Measurements from ENCODE around the gene TPRKB.
"Not testable (repeated sequence)": the region's sequence is repeated elsewhere in the genome, so short reads cannot be mapped to it uniquely, and the experiment has no call there.

TPRKB gene

DNA sequence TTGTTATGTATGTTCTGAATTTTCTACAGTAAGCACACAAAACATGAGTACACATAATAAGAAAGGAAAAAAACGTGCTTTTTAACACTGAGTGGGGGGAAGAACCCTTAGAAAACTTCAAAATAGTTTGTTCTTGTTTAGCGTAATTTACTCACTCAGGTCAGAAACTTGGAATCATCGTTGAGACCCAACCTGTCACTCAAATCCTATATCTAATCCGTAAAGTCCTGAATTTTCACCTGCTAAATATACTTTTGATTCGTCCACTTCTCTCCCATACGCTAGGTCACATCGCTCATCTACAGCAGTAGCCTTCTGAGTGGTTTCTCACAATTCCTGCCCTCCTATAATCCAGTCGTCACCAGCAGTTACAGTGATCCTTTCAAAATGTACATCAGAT lies 767 bp downstream of the TPRKB start:
- DNase-seq: no peak

DNA sequence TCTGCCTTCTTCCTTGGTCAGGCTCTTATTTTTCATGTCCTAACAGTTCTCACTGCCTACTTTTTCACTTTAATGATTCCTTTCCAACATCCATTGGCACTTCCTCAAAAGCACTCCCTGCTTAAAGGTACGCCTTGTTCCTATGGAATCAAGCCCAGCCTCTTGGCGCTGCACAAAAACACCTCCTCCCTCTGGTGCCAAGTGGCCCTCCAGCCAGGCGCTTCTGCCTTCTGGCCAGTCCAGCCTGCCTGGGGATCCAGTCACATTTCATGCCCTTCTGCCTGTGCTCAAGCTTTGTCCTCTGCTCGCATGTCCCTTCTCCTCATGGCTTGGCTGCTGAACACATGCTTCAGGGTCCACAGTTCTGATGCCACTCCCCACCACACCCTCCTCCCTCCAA lies 6.3 kb downstream of the TPRKB start:
- DNase-seq: no peak

DNA sequence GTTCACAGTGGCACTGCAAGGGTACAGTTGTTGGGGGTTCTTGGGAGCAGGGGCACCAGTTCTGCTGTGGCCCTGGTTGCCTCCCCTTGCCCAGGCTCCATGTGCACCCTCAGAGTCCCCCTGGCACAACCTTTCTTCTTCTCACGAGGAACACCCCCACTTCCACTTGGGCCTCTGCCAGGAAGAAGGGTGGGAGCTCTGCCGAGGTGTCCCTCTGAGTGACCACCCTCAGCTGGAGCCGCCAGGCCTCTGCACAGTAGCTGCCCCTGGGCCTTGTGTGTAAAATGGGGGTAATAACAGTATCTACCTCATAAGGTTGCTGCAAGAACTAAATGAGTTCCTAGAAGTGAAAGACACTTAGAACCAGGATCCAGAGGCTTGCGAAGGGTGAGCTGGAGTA lies 8.4 kb downstream of the TPRKB start:
- no peak for DNase-seq

DNA sequence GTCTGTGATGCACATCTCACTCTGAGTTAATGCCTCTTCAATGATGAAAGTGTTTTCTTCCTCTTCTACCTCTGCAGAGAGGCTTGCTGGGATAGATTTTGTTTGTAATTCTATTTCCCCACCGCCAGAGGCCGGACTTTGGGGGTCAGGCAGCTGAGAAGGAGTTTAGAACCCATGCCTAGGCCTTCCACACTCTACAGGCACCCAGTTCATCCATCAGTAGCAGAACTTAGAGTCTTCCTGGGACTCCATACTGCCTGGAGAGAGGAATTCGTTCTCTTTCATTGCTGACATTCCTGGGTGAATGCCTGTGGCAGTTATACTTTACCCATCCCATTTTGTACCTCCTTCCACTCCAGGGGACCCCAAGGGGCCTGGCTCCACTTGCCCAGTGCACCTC lies 9.1 kb downstream of the TPRKB start:
- DNase-seq: no peak

DNA sequence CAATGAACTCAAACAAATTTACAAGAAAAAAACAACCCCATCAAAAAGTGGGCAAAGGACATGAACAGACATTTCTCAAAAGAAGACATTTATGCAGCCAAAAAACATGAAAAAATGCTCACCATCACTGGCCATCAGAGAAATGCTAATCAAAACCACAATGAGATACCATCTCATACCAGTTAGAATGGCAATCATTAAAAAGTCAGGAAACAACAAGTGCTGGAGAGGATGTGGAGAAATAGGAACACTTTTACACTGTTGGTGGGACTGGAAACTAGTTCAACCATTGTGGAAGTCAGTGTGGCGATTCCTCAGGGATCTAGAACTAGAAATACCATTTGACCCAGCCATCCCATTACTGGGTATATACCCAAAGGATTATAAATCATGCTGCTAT lies 10.5 kb downstream of the TPRKB start:
- DNase-seq: not testable (repeated sequence)

DNA sequence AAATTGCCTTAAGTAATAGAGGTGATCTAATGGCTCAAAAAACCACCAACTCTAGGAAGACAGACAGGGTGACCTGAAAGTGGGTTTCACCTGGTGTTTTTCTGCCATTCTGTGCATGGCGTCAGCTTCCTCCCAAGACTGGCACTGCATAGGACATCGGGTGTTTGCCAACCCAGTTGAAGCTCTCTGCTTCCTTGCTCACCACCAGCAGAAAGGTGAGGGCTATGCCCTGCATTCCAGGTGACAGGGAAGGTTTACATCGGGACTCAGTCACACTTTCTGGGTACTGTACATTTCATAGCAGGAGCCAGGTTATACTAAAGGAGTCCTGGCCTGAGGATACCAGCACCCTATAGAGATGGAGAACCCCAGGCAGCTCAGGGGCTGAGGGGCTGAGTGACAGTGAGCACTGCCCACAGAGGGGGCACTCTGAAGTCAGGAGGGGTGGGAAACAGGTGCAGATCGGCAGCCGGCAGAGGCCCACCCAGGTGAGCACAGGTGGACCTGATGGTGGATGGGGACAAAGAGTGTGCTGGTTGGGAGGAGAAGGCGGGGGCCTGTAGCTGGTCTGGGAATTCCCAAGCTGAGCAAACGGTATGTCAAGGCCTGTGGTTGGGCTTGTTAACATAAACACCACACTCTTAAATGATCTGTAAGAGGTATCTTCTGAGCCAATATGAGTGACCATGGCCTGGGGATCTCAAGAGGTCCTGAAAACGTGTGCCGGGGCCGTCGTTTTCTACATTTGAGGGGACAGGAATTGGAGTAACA lies 18.1 kb downstream of the TPRKB start:
- no peak for DNase-seq

DNA sequence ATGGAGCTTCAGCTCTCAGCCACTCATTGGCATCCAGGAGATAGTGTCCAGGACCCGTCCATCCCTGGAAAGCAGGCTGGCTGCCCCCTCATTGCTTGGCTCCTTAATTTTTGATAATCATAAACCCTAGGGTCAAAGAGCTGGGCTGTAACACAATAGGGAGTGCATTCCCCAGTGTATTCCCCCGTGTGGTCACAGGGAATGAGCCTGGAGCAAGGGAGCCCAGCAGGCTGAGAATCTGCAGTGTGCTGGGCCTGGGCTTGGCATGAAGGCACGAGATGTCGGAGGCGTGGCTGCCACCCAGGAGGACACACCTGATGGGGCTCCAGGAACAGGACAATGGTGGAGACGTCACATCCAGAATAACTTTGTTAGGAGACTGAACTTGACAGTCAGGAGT lies 18.7 kb downstream of the TPRKB start:
- no peak for DNase-seq

DNA sequence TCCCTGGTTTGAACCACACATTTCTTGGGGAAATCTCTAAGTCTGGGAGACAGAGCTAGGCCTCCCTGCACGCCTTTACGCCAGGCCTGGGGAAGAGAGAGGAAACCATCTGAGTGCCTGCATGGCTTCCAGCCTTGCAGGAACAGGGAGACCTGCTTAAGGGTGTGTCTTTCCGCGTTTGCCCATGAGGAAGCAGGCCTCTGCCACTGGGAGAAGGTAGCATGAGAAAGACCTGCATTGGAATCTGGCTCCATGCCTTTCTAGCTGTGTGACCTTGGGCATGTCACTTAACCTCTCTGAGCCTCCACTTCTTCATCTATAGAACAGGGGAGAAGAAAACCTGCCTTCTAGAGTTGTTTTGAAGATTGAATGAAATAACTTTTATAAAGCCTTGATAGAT lies 19.4 kb downstream of the TPRKB start:
- not testable (repeated sequence) for DNase-seq

DNA sequence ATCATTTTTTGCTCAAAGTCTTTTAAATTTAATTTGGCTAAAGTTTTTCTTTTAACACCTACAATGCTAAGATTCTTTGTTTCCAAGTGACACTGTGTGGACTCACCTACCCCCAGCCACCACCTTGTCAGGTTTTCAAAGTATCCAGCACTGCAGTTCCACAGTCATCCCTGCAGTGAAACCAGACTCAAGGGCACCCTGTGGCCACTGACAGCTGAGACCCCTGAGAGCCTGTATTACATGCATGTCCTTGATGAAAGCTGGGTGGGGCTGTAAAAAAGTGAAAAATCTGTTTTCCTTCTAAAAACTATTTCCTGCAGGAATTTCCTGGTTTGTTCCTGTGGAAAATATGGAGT lies 19.9 kb downstream of the TPRKB start:
- DNase-seq: no peak

DNA sequence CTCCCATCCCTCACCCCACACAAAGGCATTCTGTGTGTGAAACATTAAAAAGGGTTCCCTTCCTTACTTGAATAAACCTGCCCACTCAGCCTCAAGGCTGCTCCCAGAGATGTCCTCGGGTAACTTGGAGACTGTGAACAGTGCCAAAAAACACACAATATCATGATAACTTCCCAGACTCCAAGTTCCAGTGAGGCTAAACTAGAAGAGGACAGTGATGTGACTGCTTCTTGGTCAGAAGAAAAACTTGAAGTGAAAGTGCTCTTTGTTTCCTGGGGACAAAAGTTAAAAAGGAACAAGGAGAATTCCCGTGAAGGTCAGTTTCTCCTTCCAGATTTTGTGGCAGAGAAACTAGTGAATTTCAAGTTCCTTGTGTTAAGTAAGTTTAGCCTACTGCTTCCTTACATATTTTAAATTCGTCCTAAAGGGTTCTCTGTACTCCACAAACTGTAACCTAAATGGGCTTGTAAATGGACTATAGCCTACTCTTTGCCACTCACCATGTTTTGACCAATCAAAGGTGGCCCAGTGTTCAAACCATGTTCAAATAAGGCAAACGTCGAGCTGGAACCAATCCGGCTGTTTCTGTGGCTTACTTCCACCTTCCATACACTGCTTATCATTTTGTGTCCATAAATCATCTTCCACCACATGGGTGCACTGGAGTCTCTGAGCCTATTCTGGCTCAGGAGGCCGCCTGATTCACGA lies 20.4 kb downstream of the TPRKB start:
- no peak for DNase-seq

DNA sequence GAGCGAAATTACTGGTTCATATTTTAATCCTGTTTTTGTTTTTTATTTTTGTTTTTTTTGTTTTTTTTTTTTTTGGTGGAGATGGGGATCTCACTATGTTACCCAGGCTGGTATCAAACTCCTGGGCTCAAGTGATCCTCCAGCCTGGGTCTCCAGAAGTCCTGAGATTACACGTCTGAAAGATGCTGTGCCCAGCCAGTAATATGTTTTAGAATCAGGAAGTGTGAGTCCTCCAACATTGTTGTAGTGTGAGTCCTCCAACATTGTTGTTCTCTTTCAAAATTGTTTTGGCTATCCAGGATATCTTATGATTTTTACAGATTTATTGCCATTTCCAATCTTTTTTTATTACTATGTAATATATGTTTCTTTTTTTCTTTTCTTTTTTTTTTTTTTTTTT lies 23.1 kb downstream of the TPRKB start:
- no peak for DNase-seq

DNA sequence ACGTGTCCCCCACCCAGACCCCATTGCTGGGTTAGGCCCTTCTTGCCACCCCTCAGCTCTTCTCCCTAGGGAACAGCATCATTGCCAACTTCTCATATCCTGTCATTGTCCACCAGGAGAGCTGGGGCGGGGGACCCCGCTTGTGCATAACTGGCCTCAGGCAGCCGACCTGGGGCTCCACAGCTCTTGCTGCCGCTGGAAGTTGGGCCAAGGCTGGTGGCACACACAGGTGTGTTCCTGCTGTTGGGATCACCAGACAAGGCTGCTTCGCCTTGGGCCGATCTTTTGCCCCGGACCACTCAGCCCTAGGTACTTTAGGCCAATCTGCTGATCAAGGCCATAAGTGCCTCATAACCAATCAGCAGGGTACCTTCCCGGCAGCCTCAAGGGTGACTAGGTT lies 28.6 kb downstream of the TPRKB start:
- no peak for DNase-seq

DNA sequence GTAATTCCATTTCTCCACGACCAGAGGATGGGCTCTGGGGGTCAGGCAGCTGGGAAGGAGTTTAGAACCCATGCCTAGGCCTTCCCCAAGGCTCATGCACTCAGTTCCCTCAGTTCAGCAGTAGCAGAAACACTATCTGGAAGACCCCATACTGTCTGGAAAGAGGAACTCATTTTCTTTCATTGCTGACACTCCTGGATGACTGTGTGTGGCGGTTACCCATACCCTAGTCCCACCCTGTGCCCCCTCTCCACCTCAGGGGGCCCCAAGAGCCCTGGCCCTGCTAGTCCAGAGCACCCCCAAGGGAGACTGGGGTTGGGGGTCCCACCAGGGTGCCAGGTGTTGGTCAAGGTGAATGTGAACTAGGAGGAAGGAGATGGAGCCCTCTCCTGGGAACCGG lies 29.5 kb downstream of the TPRKB start:
- no peak for DNase-seq

DNA sequence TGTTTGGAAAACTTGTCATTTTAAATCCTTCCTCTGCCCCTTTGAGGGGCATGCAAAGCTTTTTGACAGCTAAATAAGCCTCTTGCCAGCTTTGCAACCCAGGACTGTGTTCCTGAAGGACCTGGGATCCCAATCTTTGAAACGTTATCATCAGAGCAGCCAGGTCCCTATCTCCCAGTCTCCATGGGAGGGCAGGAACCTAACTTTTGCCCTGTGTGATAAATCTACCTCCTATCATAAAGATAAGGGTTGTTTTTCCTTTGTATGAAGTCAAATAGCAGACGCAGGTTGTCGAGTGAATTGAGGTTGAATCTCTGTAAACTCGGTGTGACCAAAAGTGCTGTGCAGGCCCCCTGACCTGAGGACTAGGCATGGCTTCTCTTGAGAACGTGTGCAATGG lies 30.1 kb downstream of the TPRKB start:
- no peak for DNase-seq

DNA sequence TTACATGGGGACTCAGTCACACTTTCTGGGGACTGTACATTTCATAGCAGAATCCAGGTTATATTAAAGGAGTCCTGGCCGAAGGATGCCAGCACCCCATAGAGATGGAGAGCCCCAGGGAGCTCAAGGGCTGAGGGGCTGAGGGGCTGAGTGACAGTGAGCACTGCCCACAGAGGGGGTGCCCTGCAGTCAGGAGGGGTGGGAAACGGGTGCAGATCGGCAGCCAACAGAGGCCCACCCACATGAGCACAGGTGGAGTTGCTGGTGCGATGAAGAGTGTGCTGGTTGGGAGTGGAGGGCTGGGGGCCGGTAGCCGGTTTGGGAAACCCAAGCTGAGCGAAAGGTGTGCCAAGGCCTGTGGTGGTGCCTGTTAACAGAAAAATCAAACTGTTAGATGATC lies 32.1 kb downstream of the TPRKB start:
- DNase-seq: no peak

DNA sequence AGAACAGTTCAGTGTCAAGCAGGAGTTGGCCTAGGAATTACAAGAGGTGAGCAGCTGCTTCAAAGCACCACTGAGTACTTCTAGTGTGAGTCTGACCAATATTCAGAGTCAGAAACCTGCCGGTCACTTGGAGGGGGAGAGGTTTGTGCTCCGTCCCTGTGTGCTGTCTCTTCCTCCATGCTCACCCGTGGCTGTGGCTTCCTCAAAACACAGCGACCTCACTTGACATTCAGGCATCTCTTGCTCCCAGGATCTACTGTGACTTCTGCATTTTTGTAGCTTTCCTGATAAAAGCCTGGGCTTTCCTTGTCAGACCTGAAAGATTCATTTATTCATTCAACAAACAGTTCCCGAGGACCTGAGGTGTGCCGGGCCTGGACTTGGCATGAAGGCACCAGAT lies 32.9 kb downstream of the TPRKB start:
- DNase-seq: no peak

DNA sequence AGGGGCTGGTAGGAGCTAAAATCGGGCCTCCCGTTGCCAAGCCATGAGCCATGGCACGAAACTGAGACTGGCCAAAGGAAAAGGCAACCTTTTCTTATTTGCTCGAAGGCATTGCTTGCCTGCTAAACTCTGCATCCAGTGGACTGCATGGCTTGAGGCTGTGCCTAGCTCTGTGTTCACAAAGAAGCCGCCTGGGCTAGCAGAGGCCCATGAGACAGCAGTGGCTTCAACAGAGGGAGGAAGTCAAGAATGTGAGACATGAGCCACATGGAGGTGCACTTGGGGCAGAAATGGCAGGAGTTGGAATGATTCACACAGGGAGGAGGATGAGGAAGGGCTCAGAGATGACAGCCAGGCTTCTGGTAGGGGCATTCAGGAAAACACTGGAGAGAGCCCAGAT lies 33.5 kb downstream of the TPRKB start:
- no peak for DNase-seq

DNA sequence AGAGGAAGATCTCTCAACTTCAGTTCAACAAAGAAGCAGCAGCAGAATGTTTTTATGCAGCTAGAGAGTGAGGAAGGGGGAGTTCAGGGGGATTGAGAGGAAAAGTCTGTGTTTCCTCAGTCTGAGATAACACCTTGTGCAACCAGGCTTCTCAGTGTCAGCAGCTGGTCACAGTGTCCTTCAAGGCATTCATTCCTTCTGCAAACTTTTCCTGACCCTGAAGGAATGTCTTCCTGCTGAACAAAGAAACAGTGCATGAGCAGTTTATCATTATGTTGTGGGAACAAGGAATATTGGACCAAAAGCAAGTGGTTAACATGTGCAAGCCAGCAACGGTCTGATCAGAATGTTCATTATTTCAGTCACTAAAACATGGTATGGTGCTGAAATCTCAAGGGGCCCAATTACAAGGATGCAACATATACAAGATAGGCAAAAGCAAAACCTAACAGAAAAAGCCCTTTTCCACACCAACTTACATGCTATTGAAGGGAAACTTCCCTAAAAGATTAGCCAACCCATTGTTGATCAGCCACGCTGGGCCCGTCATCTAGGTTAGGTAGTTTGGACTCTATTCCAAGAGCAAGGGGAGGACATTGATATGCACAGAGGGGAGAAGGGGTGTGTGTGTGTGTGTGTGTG lies 34.2 kb downstream of the TPRKB start:
- DNase-seq: not testable (repeated sequence)

DNA sequence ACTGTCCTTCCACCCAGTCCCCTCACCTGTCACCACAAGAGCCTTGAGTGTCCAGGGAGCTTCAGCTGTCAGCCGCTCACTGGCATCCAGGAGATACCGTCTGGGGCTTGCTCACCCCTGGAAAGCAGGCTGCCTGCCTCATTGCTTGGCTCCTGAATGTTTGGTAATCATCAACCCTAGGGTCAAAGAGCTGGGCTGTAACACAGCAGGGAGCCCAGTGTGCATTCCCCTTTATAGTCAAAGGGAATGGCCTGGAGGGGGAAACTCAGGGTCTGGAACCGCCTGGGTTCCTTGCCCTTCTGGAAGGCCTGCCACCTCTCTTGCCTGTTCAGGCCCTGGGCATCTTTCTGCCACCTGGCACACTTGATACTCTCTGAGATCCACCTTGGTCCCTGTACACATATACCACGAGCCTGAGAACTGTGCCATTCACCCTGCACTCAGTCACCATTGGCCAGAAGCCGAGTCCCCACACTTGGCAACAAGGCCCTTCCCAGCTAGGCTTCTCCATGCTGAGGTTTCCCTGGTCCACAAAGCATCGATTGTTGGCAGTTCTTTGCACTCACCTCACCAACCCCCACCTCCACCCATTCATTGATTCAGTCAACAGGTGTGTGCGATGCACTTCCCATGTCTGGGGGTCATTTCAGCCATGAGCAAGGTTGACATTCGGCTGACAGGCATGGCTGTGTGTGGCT lies 35.0 kb downstream of the TPRKB start:
- DNase-seq: no peak

DNA sequence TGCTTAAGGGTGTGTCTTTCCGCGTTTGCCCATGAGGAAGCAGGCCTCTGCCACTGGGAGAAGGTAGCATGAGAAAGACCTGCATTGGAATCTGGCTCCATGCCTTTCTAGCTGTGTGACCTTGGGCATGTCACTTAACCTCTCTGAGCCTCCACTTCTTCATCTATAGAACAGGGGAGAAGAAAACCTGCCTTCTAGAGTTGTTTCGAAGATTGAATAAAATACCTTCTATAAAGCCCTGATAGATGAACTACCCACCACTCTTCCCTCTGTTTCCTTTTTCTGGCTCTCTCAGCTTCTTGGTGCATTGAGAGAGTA lies 35.7 kb downstream of the TPRKB start:
- DNase-seq: not testable (repeated sequence)

DNA sequence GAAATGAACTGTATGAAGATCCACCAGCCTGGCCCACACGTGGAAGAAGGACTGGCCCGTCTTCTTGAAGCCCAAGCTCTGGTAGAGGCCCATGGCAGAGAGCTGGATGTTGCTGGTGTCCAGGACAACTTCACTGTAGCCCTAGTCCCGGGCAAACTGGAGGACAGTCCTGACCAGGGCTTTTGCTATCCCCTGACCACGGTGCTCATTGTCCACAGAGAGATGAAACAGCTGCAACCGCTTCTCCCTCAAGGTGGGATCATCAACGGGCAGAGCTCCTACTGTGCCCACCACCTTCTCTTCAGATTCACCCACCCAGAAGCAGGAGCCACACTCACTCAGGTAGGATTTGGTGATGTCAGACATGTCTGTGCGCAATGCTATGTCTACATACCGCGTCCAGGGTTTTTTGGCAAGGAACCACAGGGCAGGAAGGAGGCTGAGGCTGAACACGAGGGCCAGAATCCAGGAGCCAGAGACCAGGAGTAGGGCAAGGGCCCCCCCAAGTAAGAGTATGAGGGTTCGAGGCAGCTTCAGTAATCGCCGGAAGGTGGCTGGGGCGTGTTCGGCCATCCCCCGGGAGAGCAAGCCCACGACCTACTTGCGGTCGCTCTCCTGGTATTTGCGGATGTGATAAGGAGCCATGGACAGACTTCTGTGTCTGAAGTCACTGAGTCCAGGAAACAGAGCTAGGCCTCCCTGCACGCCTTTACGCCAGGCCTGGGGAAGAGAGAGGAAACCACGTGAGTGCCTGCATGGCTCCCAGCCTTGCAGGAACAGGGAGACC lies 36.3 kb downstream of the TPRKB start:
- DNase-seq: no peak

DNA sequence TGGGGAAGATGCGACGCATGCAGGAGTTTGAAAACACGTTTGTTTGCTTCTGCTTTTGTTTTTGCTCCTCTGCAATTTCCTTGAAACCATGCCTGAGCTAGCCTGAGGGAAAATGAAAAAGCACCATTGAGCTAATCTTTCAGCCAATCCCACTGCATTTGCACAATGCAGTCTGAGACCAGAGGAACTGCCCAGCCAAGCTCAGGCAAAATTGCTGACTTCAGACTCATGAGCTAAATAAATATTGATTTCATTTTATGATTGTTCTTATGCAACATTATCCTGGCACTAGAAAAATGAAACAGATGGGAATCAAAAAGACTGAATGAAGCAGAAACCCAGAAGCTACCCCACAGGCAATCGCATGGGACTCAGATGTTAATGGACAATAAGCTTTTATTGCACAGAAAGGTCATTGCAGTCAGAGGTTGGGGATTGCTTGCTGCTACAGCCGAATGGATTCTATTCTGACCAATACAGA lies 37.0 kb downstream of the TPRKB start:
- no peak for DNase-seq

DNA sequence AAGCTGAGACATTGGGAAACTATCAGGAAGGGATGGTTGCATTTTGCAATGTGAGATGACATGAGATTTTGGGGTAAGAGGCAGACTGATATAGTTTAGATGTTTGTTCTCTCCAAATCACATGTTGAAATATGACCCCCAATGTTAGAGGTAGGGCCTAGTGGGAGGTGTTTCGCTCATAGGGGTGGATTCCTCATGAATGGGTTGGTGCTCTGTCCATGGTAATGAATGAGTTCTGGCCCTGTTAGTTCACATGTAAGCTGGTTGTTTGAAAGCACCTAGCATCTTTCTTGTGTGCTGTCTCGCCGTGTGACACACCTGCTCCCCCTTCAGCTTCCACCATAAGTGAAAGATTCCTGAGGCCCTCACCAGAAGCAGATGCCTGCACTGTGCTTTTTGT lies 37.7 kb downstream of the TPRKB start:
- DNase-seq: no peak
